IMR-90 (cell line): ENCODE results near the gene RAB1A. TPM values are rescaled to one million over a fixed set of nuclear protein-coding genes. Genes with fewer than 3 reads are reported as not detected.
"Not testable (repeated sequence)": the region's sequence is repeated elsewhere in the genome, so short reads cannot be mapped to it uniquely, and the experiment has no call there.

Experiments used
- ATAC-seq: fragments of 200-7000 bp; cut with Tn5 transposase; 2 replicates; pipeline ENCODE4 v1.9.1; 2020; ENCODE audit warnings: low read depth, mild to moderate bottlenecking, moderate library complexity
- BruUV-seq: library from RNA; stranded (reverse); fragments of 400-500 nt; replicated peaks from 2 replicates; lab custom pipeline; 2021; lab: Mats Ljungman, UMichigan
- CTCF ChIA-PET: fragments of 300-600 bp; formaldehyde crosslinking; extraction: SDS; loops from one replicate; lab custom pipeline; 2021; ENCODE audit warnings: antibody characterized with exemption; lab: Yijun Ruan, JAX
- POLR2A ChIA-PET: fragments of 300-600 bp; sonication (Branson Sonifier 250); formaldehyde crosslinking; loops from one replicate; lab custom pipeline; 2022; ENCODE audit warnings: antibody characterized with exemption; ENCODE audit not compliant: unreplicated experiment; lab: Charles Lee
- DNase-seq: peaks from one replicate; pipeline ENCODE4 v3.0.0; 2013
- H2AFZ ChIP-seq: replicated peaks from 2 replicates; pipeline ENCODE3; 2013; ENCODE audit warnings: low read length, mild to moderate bottlenecking; ENCODE audit not compliant: poor library complexity
- H2AK5ac ChIP-seq: 2 replicates; pipeline ENCODE4 v1.6.1; 2013; ENCODE audit warnings: low read depth, low read length, inconsistent platforms
- H2AK9ac ChIP-seq: replicated peaks from 2 replicates; pipeline ENCODE3; 2013; ENCODE audit warnings: mild to moderate bottlenecking, low read depth, low read length, moderate library complexity; ENCODE audit not compliant: poor library complexity
- H2BK120ac ChIP-seq: 2 replicates; pipeline ENCODE4 v1.6.1; 2013; ENCODE audit warnings: low read depth, low read length, inconsistent platforms
- H2BK15ac ChIP-seq: 3 replicates; pipeline ENCODE4 v1.6.1; 2013; ENCODE audit warnings: low read depth, low read length, inconsistent platforms
- H2BK20ac ChIP-seq: 2 replicates; pipeline ENCODE4 v1.6.1; 2013; ENCODE audit warnings: low read depth, mild to moderate bottlenecking, inconsistent platforms, low read length, moderate library complexity
- H2BK5ac ChIP-seq: 2 replicates; pipeline ENCODE4 v1.6.1; 2013; ENCODE audit warnings: mild to moderate bottlenecking, low read depth, low read length, inconsistent platforms; ENCODE audit not compliant: poor library complexity, severe bottlenecking
- H3K14ac ChIP-seq: replicated peaks from 2 replicates; pipeline ENCODE4 v1.6.1; 2013; ENCODE audit warnings: low read depth, low read length, inconsistent platforms
- H3K18ac ChIP-seq: 2 replicates; pipeline ENCODE4 v1.6.1; 2013; ENCODE audit warnings: low read depth, low read length, control low read depth
- H3K23ac ChIP-seq: 2 replicates; pipeline ENCODE4 v1.6.1; 2013; ENCODE audit warnings: low read depth, low read length, inconsistent platforms
- H3K27ac ChIP-seq: 2 replicates; pipeline ENCODE4 v1.5.1; 2013; ENCODE audit warnings: mild to moderate bottlenecking, control low read depth, low read length; ENCODE audit not compliant: insufficient read depth
- H3K27me3 ChIP-seq: 2 replicates; pipeline ENCODE4 v1.6.1; 2013; ENCODE audit warnings: low read length; ENCODE audit not compliant: control insufficient read depth, insufficient read depth
- H3K36me3 ChIP-seq: 2 replicates; pipeline ENCODE4 v1.6.1; 2013; ENCODE audit warnings: low read length, mixed read lengths; ENCODE audit not compliant: control insufficient read depth, insufficient read depth
- H3K4ac ChIP-seq: 2 replicates; pipeline ENCODE4 v1.6.1; 2013; ENCODE audit warnings: low read depth, low read length, inconsistent platforms
- H3K4me1 ChIP-seq: 2 replicates; pipeline ENCODE4 v1.6.1; 2013; ENCODE audit warnings: low read length, mixed read lengths; ENCODE audit not compliant: control insufficient read depth, insufficient read depth
- H3K4me2 ChIP-seq: 2 replicates; pipeline ENCODE4 v1.6.1; 2013; ENCODE audit warnings: low read depth, mild to moderate bottlenecking, control low read depth, low read length, moderate library complexity
- H3K4me3 ChIP-seq: 2 replicates; pipeline ENCODE4 v1.5.1; 2013; ENCODE audit warnings: low read depth, mild to moderate bottlenecking, control low read depth, low read length, moderate library complexity; ENCODE audit not compliant: insufficient read depth
- H3K56ac ChIP-seq: 2 replicates; pipeline ENCODE4 v1.6.1; 2013; ENCODE audit warnings: low read length, inconsistent platforms; ENCODE audit not compliant: insufficient read depth; ENCODE audit errors: extremely low read depth
- H3K79me1 ChIP-seq, 2 experiments: 2 replicates each; pipeline ENCODE4 v1.6.1; 2013; ENCODE audit warnings: low read length in 2 of 2, inconsistent platforms in 1 of 2, low read depth in 1 of 2
- H3K9ac ChIP-seq: 2 replicates; pipeline ENCODE4 v1.6.1; 2013; ENCODE audit warnings: low read depth, low read length, control low read depth
- H3K9me1 ChIP-seq: 2 replicates; pipeline ENCODE4 v1.6.1; 2013; ENCODE audit warnings: low read length, inconsistent platforms; ENCODE audit not compliant: insufficient read depth
- H3K9me3 ChIP-seq: 2 replicates; pipeline ENCODE4 v1.6.1; 2013; ENCODE audit warnings: low read length; ENCODE audit not compliant: control insufficient read depth, insufficient read depth
- H4K20me1 ChIP-seq: 2 replicates; pipeline ENCODE4 v1.6.1; 2013; ENCODE audit warnings: low read length, inconsistent platforms; ENCODE audit not compliant: insufficient read depth
- H4K5ac ChIP-seq: 2 replicates; pipeline ENCODE4 v1.6.1; 2013; ENCODE audit warnings: mild to moderate bottlenecking, low read depth, low read length, control low read depth
- H4K8ac ChIP-seq, 2 experiments: 2 replicates each; pipeline ENCODE4 v1.6.1; 2013; ENCODE audit warnings: low read depth in 2 of 2, low read length in 2 of 2, control low read depth in 1 of 2, inconsistent platforms in 1 of 2
- H4K91ac ChIP-seq: 2 replicates; pipeline ENCODE4 v1.6.1; 2013; ENCODE audit warnings: low read depth, low read length, inconsistent platforms; ENCODE audit not compliant: insufficient read depth
- FOS ChIP-seq: fragments of 150-350 bp; IDR thresholded peaks from 2 replicates; pipeline ENCODE4 v1.6.1; 2016; ENCODE audit warnings: low read depth, low read length
- WGBS, 2 experiments: methylation state at CpG; one replicate each; pipeline versions ENCODE4 v1.1.5 to v1.1.7; 2013; ENCODE audit warnings: missing lambda C conversion rate in 2 of 2; ENCODE audit not compliant: insufficient read length in 1 of 2; ENCODE audit errors: extremely low coverage in 2 of 2; 5-methylcytosine and 5-hydroxymethylcytosine counted together
- dilution Hi-C: fragments of 300-500 bp; cut with HindIII; formaldehyde crosslinking; loops from one replicate; pipeline ENCODE4 v1.14.3; 2018; ENCODE audit warnings: low sequenced_read_pairs; ENCODE audit not compliant: unreplicated experiment
- in situ Hi-C: fragments of 300-500 bp; cut with MboI; formaldehyde crosslinking; loops from 3 replicates; pipeline ENCODE4 v1.14.3; 2019; ENCODE audit warnings: low sequenced_read_pairs, inconsistent platforms, mixed read lengths
- intact Hi-C: fragments of 100-400 bp; cut with micrococcal nuclease; formaldehyde crosslinking; loops from 2 replicates; pipeline ENCODE4 v1.10.0; 2022
- polyA plus RNA-seq, 3 experiments: library from polyadenylated mRNA; depleted of rRNA; stranded (reverse); fragments of >200 nt; gene quantifications; 2 replicates each; pipeline ENCODE4 v1.2.3, GENCODE V29; 2012; ENCODE audit warnings: low replicate concordance in 1 of 3
- total RNA-seq: library from RNA; depleted of rRNA; stranded (reverse); fragments of >200 nt; gene quantifications from 2 replicates; pipeline ENCODE4 v1.2.3, GENCODE V29; 2012

RAB1A gene
- total and polyA plus RNA-seq, 2 of the 4 experiments (the other 2 are of a cell fraction): 114 to 169 TPM

- H2AFZ ChIP-seq, H2BK120ac ChIP-seq, H3K79me1 ChIP-seq, H2AK5ac ChIP-seq, H3K9me1 ChIP-seq, dilution Hi-C loops, BruUV-seq, H3K18ac ChIP-seq, H3K14ac ChIP-seq, intact Hi-C loops, H3K4me2 ChIP-seq, H2BK20ac ChIP-seq, H2BK5ac ChIP-seq, H4K20me1 ChIP-seq, H4K91ac ChIP-seq, H3K9ac ChIP-seq, ATAC-seq, H4K5ac ChIP-seq, H3K4ac ChIP-seq, H2AK9ac ChIP-seq, H4K8ac ChIP-seq, H3K4me3 ChIP-seq, H3K56ac ChIP-seq, H3K36me3 ChIP-seq, POLR2A ChIA-PET, H3K27me3 ChIP-seq, H3K4me1 ChIP-seq, H3K23ac ChIP-seq, H3K9me3 ChIP-seq, H3K27ac ChIP-seq, H2BK15ac ChIP-seq: not testable (repeated sequence)
- 0 out of 2 replicates have a peak, but pooled peaks have one; percentile 7 for TF ChIP-seq FOS
- CTCF ChIA-PET: interaction anchor here (1.0 kb wide), 1 partner anchor 13 kb away, joined by 4 read pairs; no protein-coding TSS in a partner anchor
- in situ Hi-C loops: loop anchor here (25.0 kb wide), 1 partner anchor 262 kb away; no protein-coding TSS in a partner anchor
- peak; percentile 29 for DNase-seq
- 100% methylated on average over 2 of the region's 3 CpGs; no CpG with 5 or more reads in 1 of the 2 experiments for WGBS, 2 experiments
These were observed 44.1 kb upstream of the RAB1A start for GRCh38 chr2:65174031-65174430.
